Stimulated activated naive CD8-positive, alpha-beta T cell treated with anti-CD3 and anti-CD28 coated beads, Interleukin-15, amount 100 ng/mL, for 72 hours (primary cell): Measurements from ENCODE around the gene GOLGA6L10.
"Not testable (repeated sequence)": the region's sequence is repeated elsewhere in the genome, so short reads cannot be mapped to it uniquely, and the experiment has no call there.

ENCODE experiments used
- ATAC-seq: fragments of 150-1000 bp; cut with Tn5 transposase; 2 replicates; pipeline ENCODE4 v1.10.0; 2021; ENCODE audit warnings: mild to moderate bottlenecking, moderate library complexity
- DNase-seq, 2 donors: peaks; one replicate each; pipeline ENCODE4 v3.0.0; 2021 to 2022
- H3K27ac Mint-ChIP-seq, 2 donors: one replicate each; pipeline ENCODE4 v1.8.0; 2022; ENCODE audit warnings: mild to moderate bottlenecking in 2 of 2, mixed read lengths in 2 of 2, moderate library complexity in 2 of 2
- H3K27me3 Mint-ChIP-seq: one replicate; pipeline ENCODE4 v1.8.0; 2022; ENCODE audit warnings: mixed read lengths
- H3K4me1 Mint-ChIP-seq: one replicate; pipeline ENCODE4 v1.8.0; 2022; ENCODE audit warnings: mild to moderate bottlenecking, mixed read lengths
- H3K4me3 Mint-ChIP-seq, 2 donors: one replicate each; pipeline ENCODE4 v1.8.0; 2022; ENCODE audit warnings: mild to moderate bottlenecking in 2 of 2, mixed read lengths in 2 of 2, moderate library complexity in 1 of 2
- H3K9me3 Mint-ChIP-seq, 2 donors: one replicate each; pipeline ENCODE4 v1.8.0; 2022; ENCODE audit warnings: mixed read lengths in 2 of 2

Gene GOLGA6L10

GRCh38 chr15:82315519-82316246 is 33.6 kb downstream of the GOLGA6L10 start:
- Mint-ChIP-seq H3K4me3 (no peak overlapping the region), H3K27ac (no peak overlapping the region), H3K9me3 (peaks cover 0 to 4% of the 10 kb centered on the region in 2 donors), H3K27me3 (no peaks in the 10 kb centered on the region), H3K4me1 (no peaks in the 10 kb centered on the region)
- DNase-seq (no peak), ATAC-seq (no peak)

- H3K9me3 Mint-ChIP-seq = peaks cover 0 to 8% of the 10 kb centered on the region in 2 donors
- no peak overlapping the region for H3K4me3 Mint-ChIP-seq
- ATAC-seq (no peak), DNase-seq (no peak)
- H3K27ac Mint-ChIP-seq = peak overlapping the region; percentile 42 to 61
- H3K27me3 Mint-ChIP-seq = no peaks in the 10 kb centered on the region
- no peaks in the 10 kb centered on the region for H3K4me1 Mint-ChIP-seq
These were observed 34.3 kb downstream of the GOLGA6L10 start for GRCh38 chr15:82314769-82315518.

GRCh38 chr15:82313951-82314768 is 35.1 kb downstream of the GOLGA6L10 start:
- not testable (repeated sequence) for H3K9me3 Mint-ChIP-seq, H3K27ac Mint-ChIP-seq, H3K27me3 Mint-ChIP-seq, H3K4me1 Mint-ChIP-seq, H3K4me3 Mint-ChIP-seq, ATAC-seq, DNase-seq

- peaks cover 0 to 8% of the 10 kb centered on the region in 2 donors for H3K9me3 Mint-ChIP-seq
- no peak overlapping the region for H3K4me3 Mint-ChIP-seq
- H3K4me1 Mint-ChIP-seq = no peaks in the 10 kb centered on the region
- no peak for ATAC-seq
- DNase-seq = no peak
- no peak overlapping the region for H3K27ac Mint-ChIP-seq
- H3K27me3 Mint-ChIP-seq = no peaks in the 10 kb centered on the region
These were observed 35.8 kb downstream of the GOLGA6L10 start for GRCh38 chr15:82313446-82313845.

GRCh38 chr15:82312586-82313349 is 36.5 kb downstream of the GOLGA6L10 start:
- H3K4me1 Mint-ChIP-seq = no peaks in the 10 kb centered on the region
- peaks cover 0 to 8% of the 10 kb centered on the region in 2 donors for H3K9me3 Mint-ChIP-seq
- peak overlapping the region in 1 of 2 donors; percentile 62 for H3K27ac Mint-ChIP-seq
- H3K4me3 Mint-ChIP-seq = no peak overlapping the region
- no peak for ATAC-seq
- H3K27me3 Mint-ChIP-seq = no peaks in the 10 kb centered on the region
- no peak for DNase-seq

GRCh38 chr15:82311321-82311720 is 38.0 kb downstream of the GOLGA6L10 start:
- not testable (repeated sequence) for H3K27ac Mint-ChIP-seq, H3K27me3 Mint-ChIP-seq, H3K4me1 Mint-ChIP-seq, H3K4me3 Mint-ChIP-seq, H3K9me3 Mint-ChIP-seq, DNase-seq, ATAC-seq

GRCh38 chr15:82309802-82310201 is 39.5 kb downstream of the GOLGA6L10 start:
- H3K4me1 Mint-ChIP-seq = no peaks in the 10 kb centered on the region
- no peaks in the 10 kb centered on the region for H3K27me3 Mint-ChIP-seq
- DNase-seq = no peak
- H3K27ac Mint-ChIP-seq = no peak overlapping the region
- ATAC-seq = no peak
- H3K4me3 Mint-ChIP-seq = no peak overlapping the region
- peaks cover 0 to 8% of the 10 kb centered on the region in 2 donors for H3K9me3 Mint-ChIP-seq

- H3K9me3 Mint-ChIP-seq = peaks cover 0 to 8% of the 10 kb centered on the region in 2 donors
- DNase-seq (no peak), ATAC-seq (no peak)
- H3K4me1 Mint-ChIP-seq = no peaks in the 10 kb centered on the region
- no peak overlapping the region for H3K4me3 Mint-ChIP-seq
- H3K27me3 Mint-ChIP-seq = no peaks in the 10 kb centered on the region
- no peak overlapping the region for H3K27ac Mint-ChIP-seq
These were observed 41.6 kb downstream of the GOLGA6L10 start for GRCh38 chr15:82307714-82308081.

- no peak overlapping the region for H3K27ac Mint-ChIP-seq
- H3K9me3 Mint-ChIP-seq = peaks cover 0 to 8% of the 10 kb centered on the region in 2 donors
- ATAC-seq (no peak), DNase-seq (no peak)
- H3K4me3 Mint-ChIP-seq = no peak overlapping the region
- H3K27me3 Mint-ChIP-seq = no peaks in the 10 kb centered on the region
- no peaks in the 10 kb centered on the region for H3K4me1 Mint-ChIP-seq
These were observed 42.2 kb downstream of the GOLGA6L10 start for GRCh38 chr15:82306791-82307713.

GRCh38 chr15:82305621-82306048 is 43.6 kb downstream of the GOLGA6L10 start:
- DNase-seq (no peak), ATAC-seq (no peak)
- Mint-ChIP-seq H3K4me3 (no peak overlapping the region), H3K27ac (no peak overlapping the region), H3K9me3 (peaks cover 0 to 4% of the 10 kb centered on the region in 2 donors), H3K4me1 (no peaks in the 10 kb centered on the region), H3K27me3 (no peaks in the 10 kb centered on the region)

GRCh38 chr15:82304778-82305090 is 44.5 kb downstream of the GOLGA6L10 start:
- peak; percentile 11 for ATAC-seq
- H3K27ac Mint-ChIP-seq = no peak overlapping the region
- H3K4me3 Mint-ChIP-seq = no peak overlapping the region
- no peaks in the 10 kb centered on the region for H3K9me3 Mint-ChIP-seq
- DNase-seq = no peak
- H3K4me1 Mint-ChIP-seq = no peaks in the 10 kb centered on the region
- H3K27me3 Mint-ChIP-seq = no peaks in the 10 kb centered on the region

- ATAC-seq (no peak), DNase-seq (no peak)
- H3K27ac Mint-ChIP-seq = peak overlapping the region in 1 of 2 donors; percentile 21
- no peaks in the 10 kb centered on the region for H3K9me3 Mint-ChIP-seq
- H3K27me3 Mint-ChIP-seq = no peaks in the 10 kb centered on the region
- peaks cover under 1% of the 10 kb centered on the region for H3K4me1 Mint-ChIP-seq
- H3K4me3 Mint-ChIP-seq = no peak overlapping the region
These were observed 45.1 kb downstream of the GOLGA6L10 start for GRCh38 chr15:82303956-82304777.

- Mint-ChIP-seq H3K9me3 (no peaks in the 10 kb centered on the region), H3K27me3 (no peaks in the 10 kb centered on the region), H3K4me3 (no peak overlapping the region), H3K27ac (peak overlapping the region in 1 of 2 donors; percentile 72), H3K4me1 (peaks cover 20% of the 10 kb centered on the region)
- ATAC-seq (no peak), DNase-seq (no peak)
These were observed 47.8 kb downstream of the GOLGA6L10 start for GRCh38 chr15:82301296-82302016.
